Measurements from ENCODE around the gene UQCR11.

UQCR11 gene

GRCh38 chr19:1634242-1634937 is 29.1 kb upstream of the UQCR11 start:
- DNase-seq: no peak

GRCh38 chr19:1633269-1633826 is 28.1 kb upstream of the UQCR11 start:
- no peak for DNase-seq

- DNase-seq: no peak
Observed at GRCh38 chr19:1632462-1633268, 27.4 kb upstream of the UQCR11 start.

- DNase-seq: no peak
Observed at GRCh38 chr19:1631557-1632100, 26.4 kb upstream of the UQCR11 start.

- DNase-seq: no peak
Observed at GRCh38 chr19:1630811-1631210, 25.5 kb upstream of the UQCR11 start.

- DNase-seq: no peak
Observed at GRCh38 chr19:1630012-1630411, 24.8 kb upstream of the UQCR11 start.

GRCh38 chr19:1629256-1629808 is 24.1 kb upstream of the UQCR11 start:
- no peak for DNase-seq

- no peak for DNase-seq
Observed at GRCh38 chr19:1627194-1627593, 21.9 kb upstream of the UQCR11 start.

- DNase-seq: no peak
Observed at GRCh38 chr19:1626417-1627010, 21.3 kb upstream of the UQCR11 start.

GRCh38 chr19:1624458-1624857 is 19.2 kb upstream of the UQCR11 start:
- peak; percentile 27 for DNase-seq

- no peak for DNase-seq
Observed at GRCh38 chr19:1622541-1622940, 17.3 kb upstream of the UQCR11 start.

- no peak for DNase-seq
Observed at GRCh38 chr19:1622007-1622406, 16.7 kb upstream of the UQCR11 start.

- no peak for DNase-seq
Observed at GRCh38 chr19:1621574-1621973, 16.3 kb upstream of the UQCR11 start.

GRCh38 chr19:1621021-1621420 is 15.8 kb upstream of the UQCR11 start:
- DNase-seq: no peak

- DNase-seq: no peak
Observed at GRCh38 chr19:1620502-1620901, 15.2 kb upstream of the UQCR11 start.

GRCh38 chr19:1619703-1620102 is 14.4 kb upstream of the UQCR11 start:
- DNase-seq: no peak

- DNase-seq: no peak
Observed at GRCh38 chr19:1619094-1619439, 13.8 kb upstream of the UQCR11 start.

- DNase-seq: peak; percentile 30
Observed at GRCh38 chr19:1618157-1619093, 13.2 kb upstream of the UQCR11 start.

GRCh38 chr19:1616875-1617274 is 11.6 kb upstream of the UQCR11 start:
- no peak for DNase-seq

GRCh38 chr19:1616396-1616795 is 11.1 kb upstream of the UQCR11 start:
- peak; percentile 60 for DNase-seq

- DNase-seq: no peak
Observed at GRCh38 chr19:1615156-1615765, 10.0 kb upstream of the UQCR11 start.

Measured in EL (cell line).